NCI-H2196 (cell line): ENCODE data around the gene PCSK5.

ENCODE experiments used
- DNase-seq: peaks from one replicate; lab custom pipeline; 2025; ENCODE audit not compliant: unreplicated experiment; lab: John Stamatoyannopoulos, UW

The PCSK5 gene

GRCh38 chr9:76221423-76221822 lies 330.9 kb downstream of the PCSK5 start:
- DNase-seq, result no peak

GRCh38 chr9:76223749-76224340 lies 333.4 kb downstream of the PCSK5 start:
- DNase-seq, result no peak

GRCh38 chr9:76227156-76227555 lies 336.7 kb downstream of the PCSK5 start:
- DNase-seq, result no peak

GRCh38 chr9:76231001-76231400 lies 340.5 kb downstream of the PCSK5 start:
- DNase-seq, result no peak

- DNase-seq, result no peak
These were observed 342.5 kb downstream of the PCSK5 start for GRCh38 chr9:76232861-76233489.

GRCh38 chr9:76240578-76240977 lies 350.1 kb downstream of the PCSK5 start:
- no peak for DNase-seq

GRCh38 chr9:76245518-76245917 lies 355.0 kb downstream of the PCSK5 start:
- DNase-seq, result no peak

- DNase-seq, result no peak
These were observed 356.2 kb downstream of the PCSK5 start for GRCh38 chr9:76246680-76247079.

- DNase-seq, result no peak
These were observed 357.0 kb downstream of the PCSK5 start for GRCh38 chr9:76247426-76247825.

GRCh38 chr9:76249309-76249708 lies 358.8 kb downstream of the PCSK5 start:
- DNase-seq, result no peak

GRCh38 chr9:76255781-76256455 lies 365.4 kb downstream of the PCSK5 start:
- no peak for DNase-seq

- DNase-seq, result no peak
These were observed 366.8 kb downstream of the PCSK5 start for GRCh38 chr9:76257311-76257710.

- no peak for DNase-seq
These were observed 376.3 kb downstream of the PCSK5 start for GRCh38 chr9:76266649-76267283.

- DNase-seq, result peak; percentile 10
These were observed 376.8 kb downstream of the PCSK5 start for GRCh38 chr9:76267284-76267652.

GRCh38 chr9:76269789-76270188 lies 379.3 kb downstream of the PCSK5 start:
- no peak for DNase-seq

- DNase-seq, result no peak
These were observed 381.3 kb downstream of the PCSK5 start for GRCh38 chr9:76271755-76272154.

GRCh38 chr9:76289042-76289441 lies 398.6 kb downstream of the PCSK5 start:
- no peak for DNase-seq

GRCh38 chr9:76289703-76290102 lies 399.2 kb downstream of the PCSK5 start:
- DNase-seq, result no peak

GRCh38 chr9:76290555-76290954 lies 400.1 kb downstream of the PCSK5 start:
- DNase-seq, result no peak

- no peak for DNase-seq
These were observed 401.8 kb downstream of the PCSK5 start for GRCh38 chr9:76292246-76292645.

- no peak for DNase-seq
These were observed 402.2 kb downstream of the PCSK5 start for GRCh38 chr9:76292658-76293057.

GRCh38 chr9:76294301-76294700 lies 403.8 kb downstream of the PCSK5 start:
- DNase-seq, result no peak
